Measurements from ENCODE around the gene LANCL2.

DNA sequence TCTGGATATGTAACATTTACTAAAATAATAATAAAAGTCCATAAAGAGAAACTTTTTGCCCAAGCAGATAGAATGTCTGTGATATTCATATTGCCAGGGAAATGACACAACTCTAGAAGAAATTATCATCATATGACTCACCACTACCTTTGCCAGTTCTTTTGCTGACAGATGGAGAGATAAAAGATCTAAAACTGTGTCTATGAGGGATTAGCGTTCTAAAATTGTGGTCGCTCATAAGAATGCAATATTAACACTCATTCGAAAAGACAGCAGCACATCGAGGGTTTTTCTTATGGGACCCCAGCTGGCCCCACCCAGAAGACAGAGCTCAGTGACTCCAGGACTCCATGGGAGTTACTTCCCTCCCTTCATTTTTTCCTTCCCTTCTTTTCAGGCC, 16.6 kb upstream of the LANCL2 start:
- TF ChIP-seq EZH2 (IDR thresholded peaks at IDR 0.05; ENCODE audit: low read depth) = no peak
- TF ChIP-seq, protein P1, sequence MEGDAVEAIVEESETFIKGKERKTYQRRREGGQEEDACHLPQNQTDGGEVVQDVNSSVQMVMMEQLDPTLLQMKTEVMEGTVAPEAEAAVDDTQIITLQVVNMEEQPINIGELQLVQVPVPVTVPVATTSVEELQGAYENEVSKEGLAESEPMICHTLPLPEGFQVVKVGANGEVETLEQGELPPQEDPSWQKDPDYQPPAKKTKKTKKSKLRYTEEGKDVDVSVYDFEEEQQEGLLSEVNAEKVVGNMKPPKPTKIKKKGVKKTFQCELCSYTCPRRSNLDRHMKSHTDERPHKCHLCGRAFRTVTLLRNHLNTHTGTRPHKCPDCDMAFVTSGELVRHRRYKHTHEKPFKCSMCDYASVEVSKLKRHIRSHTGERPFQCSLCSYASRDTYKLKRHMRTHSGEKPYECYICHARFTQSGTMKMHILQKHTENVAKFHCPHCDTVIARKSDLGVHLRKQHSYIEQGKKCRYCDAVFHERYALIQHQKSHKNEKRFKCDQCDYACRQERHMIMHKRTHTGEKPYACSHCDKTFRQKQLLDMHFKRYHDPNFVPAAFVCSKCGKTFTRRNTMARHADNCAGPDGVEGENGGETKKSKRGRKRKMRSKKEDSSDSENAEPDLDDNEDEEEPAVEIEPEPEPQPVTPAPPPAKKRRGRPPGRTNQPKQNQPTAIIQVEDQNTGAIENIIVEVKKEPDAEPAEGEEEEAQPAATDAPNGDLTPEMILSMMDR (conservative IDR thresholded peaks at IDR 0.05) = no peak; the same call in 1 of the 2 replicates

Measured in PC-9 (cell line).